HCT116 (cell line): ENCODE data around the gene NHERF2. TPM values are rescaled to one million over a fixed set of nuclear protein-coding genes. Genes with fewer than 3 reads are reported as not detected.
A peak's percentile ranks its signal among the peaks of the same experiment; 100 is the strongest.

Experiments used
- ATAC-seq: fragments of 200-7000 bp; cut with Tn5 transposase; 2 replicates; pipeline ENCODE4 v1.9.1; 2020; ENCODE audit warnings: mild to moderate bottlenecking, moderate library complexity
- BruUV-seq: library from RNA; stranded (reverse); fragments of 400-500 nt; replicated peaks from 2 replicates; lab custom pipeline; 2021; lab: Mats Ljungman, UMichigan
- CTCF ChIA-PET: fragments of 300-600 bp; sonication (Branson Sonifier 250); formaldehyde crosslinking; loops from one replicate; lab custom pipeline; 2021; ENCODE audit warnings: antibody characterized with exemption; lab: Charles Lee
- POLR2A ChIA-PET: fragments of 300-600, 350-600 bp; sonication (Branson Sonifier 250); formaldehyde crosslinking; loops from one replicate; lab custom pipeline; 2021; ENCODE audit warnings: antibody characterized with exemption; lab: Charles Lee
- RAD21 ChIA-PET, 2 experiments: fragments of 300-600 bp; sonication (Branson Sonifier 250); formaldehyde crosslinking; loops; one replicate each; lab custom pipeline; 2023; ENCODE audit warnings: low total read pairs in 2 of 2; ENCODE audit not compliant: uncharacterized antibody in 2 of 2, unreplicated experiment in 2 of 2, low non-redundant PET in 1 of 2; lab: Charles Lee
- DNase-seq: peaks from one replicate; pipeline ENCODE4 v3.0.0-alpha.2; 2010; ENCODE audit warnings: low read depth, low spot score
- H2AFZ ChIP-seq: fragments of 200-600 bp; shearing (Covaris generic), sonication (generic); 2 replicates; pipeline ENCODE4 v1.6.1; 2017; ENCODE audit warnings: low read depth, mixed run types, mixed read lengths, antibody characterized with exemption, low read length; ENCODE audit not compliant: poor library complexity, severe bottlenecking
- H3K27ac ChIP-seq: 2 replicates; pipeline ENCODE4 v1.5.1; 2012; ENCODE audit warnings: low read depth, low read length
- H3K27me3 ChIP-seq: fragments of 200-600 bp; sonication (generic); 2 replicates; pipeline ENCODE4 v1.6.1; 2016; ENCODE audit warnings: mixed run types, low read length, mixed read lengths; ENCODE audit not compliant: insufficient read depth
- H3K36me3 ChIP-seq, 2 experiments: fragments of 200-500 bp in 1 of 2; fragments of 200-600 bp in 1 of 2; sonication (Bioruptor generic) in 1 of 2; sonication (generic) in 1 of 2; 2 replicates each; pipeline versions ENCODE4 v1.5.1 to v1.6.1; 2014 to 2016; ENCODE audit warnings: low read length in 2 of 2, inconsistent platforms in 1 of 2, mixed read lengths in 1 of 2, mixed run types in 1 of 2; ENCODE audit not compliant: insufficient read depth in 2 of 2, control insufficient read depth in 1 of 2
- H3K4me1 ChIP-seq, 2 experiments: fragments of 200-600 bp in 1 of 2; sonication (generic) in 1 of 2; 2 replicates each; pipeline versions ENCODE4 v1.5.1 to v1.6.1; 2012 to 2017; ENCODE audit warnings: low read length in 2 of 2, inconsistent platforms in 1 of 2, mild to moderate bottlenecking in 1 of 2, mixed read lengths in 1 of 2, mixed run types in 1 of 2, moderate library complexity in 1 of 2; ENCODE audit not compliant: insufficient read depth in 2 of 2, control insufficient read depth in 1 of 2
- H3K4me2 ChIP-seq: fragments of 200-600 bp; sonication (generic); 2 replicates; pipeline ENCODE4 v1.6.1; 2017; ENCODE audit warnings: mixed run types, low read length, mixed read lengths
- H3K4me3 ChIP-seq, 2 experiments: fragments of 200-600 bp in 1 of 2; sonication (generic) in 1 of 2; replicated peaks in 1 of 2; 2 replicates each; pipeline ENCODE4 v1.5.1; 2011 to 2016; ENCODE audit warnings: low read length in 2 of 2, control low read depth in 1 of 2, low read depth in 1 of 2, mild to moderate bottlenecking in 1 of 2, mixed read lengths in 1 of 2, mixed run types in 1 of 2
- H3K79me2 ChIP-seq: fragments of 200-600 bp; sonication (generic); 2 replicates; pipeline ENCODE4 v1.6.1; 2017; ENCODE audit warnings: mild to moderate bottlenecking, mixed run types, low read length, moderate library complexity, mixed read lengths; ENCODE audit not compliant: insufficient read depth
- H3K9ac ChIP-seq: fragments of 200-600 bp; sonication (generic); 2 replicates; pipeline ENCODE4 v1.6.1; 2016; ENCODE audit warnings: low read length, mixed read lengths
- H3K9me2 ChIP-seq: fragments of 200-600 bp; sonication (generic), shearing (Covaris generic); 2 replicates; pipeline ENCODE4 v1.6.1; 2017; ENCODE audit warnings: mixed run types, mild to moderate bottlenecking, moderate library complexity; ENCODE audit not compliant: insufficient read depth
- H3K9me3 ChIP-seq, 2 experiments: fragments of 200-500 bp in 1 of 2; fragments of 200-600 bp in 1 of 2; sonication (Bioruptor generic) in 1 of 2; sonication (generic) in 1 of 2; 2 replicates each; pipeline ENCODE4 v1.6.1; 2014 to 2017; ENCODE audit warnings: low read length in 2 of 2, mixed read lengths in 2 of 2, inconsistent platforms in 1 of 2, low read depth in 1 of 2, mild to moderate bottlenecking in 1 of 2, mixed run types in 1 of 2, moderate library complexity in 1 of 2; ENCODE audit not compliant: control insufficient read depth in 1 of 2, insufficient read depth in 1 of 2
- H4K20me1 ChIP-seq: fragments of 200-600 bp; sonication (generic), shearing (Covaris generic); 2 replicates; pipeline ENCODE4 v1.6.1; 2017; ENCODE audit warnings: mixed run types, mild to moderate bottlenecking, moderate library complexity; ENCODE audit not compliant: insufficient read depth
- ATF3 ChIP-seq: IDR thresholded peaks from 2 replicates; pipeline ENCODE4 v1.6.1; 2012
- CEBPB ChIP-seq: IDR thresholded peaks from 2 replicates; pipeline ENCODE4 v1.6.1; 2012; ENCODE audit warnings: low read depth
- CTCF ChIP-seq, 3 experiments: fragments of 200-600 bp in 1 of 3; sonication (generic) in 1 of 3; IDR thresholded peaks in 2 of 3; conservative IDR thresholded peaks in 1 of 3; 2 replicates each; pipeline ENCODE4 v1.5.1; 2012 to 2017; ENCODE audit warnings: low read depth in 2 of 3, low read length in 2 of 3, antibody characterized with exemption in 1 of 3, borderline replicate concordance in 1 of 3, control low read depth in 1 of 3, mild to moderate bottlenecking in 1 of 3, mixed read lengths in 1 of 3, mixed run types in 1 of 3, moderate library complexity in 1 of 3; ENCODE audit not compliant: insufficient read depth in 1 of 3
- EGR1 ChIP-seq: IDR thresholded peaks from 2 replicates; pipeline ENCODE4 v1.6.1; 2012; ENCODE audit warnings: low read depth
- ELF1 ChIP-seq: IDR thresholded peaks from 2 replicates; pipeline ENCODE4 v1.6.1; 2012; ENCODE audit warnings: low read depth, borderline replicate concordance
- EZH2 ChIP-seq: fragments of 200-600 bp; sonication (generic); IDR thresholded peaks from 2 replicates; pipeline ENCODE4 v1.6.1; 2017; ENCODE audit warnings: antibody characterized with exemption, mixed run types
- EZH2phosphoT487 ChIP-seq: fragments of 200-600 bp; IDR thresholded peaks from 2 replicates; pipeline ENCODE4 v1.6.1; 2018; ENCODE audit warnings: antibody characterized with exemption, borderline replicate concordance
- FOSL1 ChIP-seq: IDR thresholded peaks from 2 replicates; pipeline ENCODE4 v1.6.1; 2012; ENCODE audit warnings: low read depth
- MAX ChIP-seq: IDR thresholded peaks from 2 replicates; pipeline ENCODE4 v1.6.1; 2012
- POLR2A ChIP-seq: IDR thresholded peaks from 2 replicates; pipeline ENCODE4 v1.7.0; 2011; ENCODE audit warnings: borderline replicate concordance; ENCODE audit not compliant: insufficient read depth, insufficient read length; ENCODE audit errors: extremely low read depth
- POLR2AphosphoS5 ChIP-seq: IDR thresholded peaks from 2 replicates; pipeline ENCODE4 v1.6.1; 2011; ENCODE audit warnings: mild to moderate bottlenecking, low read depth, low read length, moderate library complexity
- SP1 ChIP-seq: IDR thresholded peaks from 2 replicates; pipeline ENCODE4 v1.6.1; 2012; ENCODE audit warnings: low read depth
- SRF ChIP-seq: IDR thresholded peaks from 2 replicates; pipeline ENCODE4 v1.6.1; 2012; ENCODE audit warnings: low read depth
- TCF7L2 ChIP-seq: IDR thresholded peaks from 2 replicates; pipeline ENCODE4 v1.7.0; 2011; ENCODE audit warnings: borderline replicate concordance, inconsistent platforms; ENCODE audit not compliant: insufficient read depth, insufficient read length; ENCODE audit errors: extremely low read depth
- YY1 ChIP-seq: IDR thresholded peaks from 2 replicates; pipeline ENCODE4 v1.6.1; 2011; ENCODE audit warnings: low read length, low read depth, moderate library complexity, mild to moderate bottlenecking; ENCODE audit not compliant: insufficient replicate concordance; ENCODE audit errors: extremely low read depth
- ZBTB33 ChIP-seq: IDR thresholded peaks from 2 replicates; pipeline ENCODE4 v1.6.1; 2011; ENCODE audit warnings: mild to moderate bottlenecking, low read length, moderate library complexity; ENCODE audit not compliant: insufficient replicate concordance; ENCODE audit errors: extremely low read depth
- ZFX ChIP-seq: fragments of 450-650 bp; IDR thresholded peaks from 2 replicates; pipeline ENCODE4 v1.6.1; 2017
- ZNF274 ChIP-seq: fragments of 200-500 bp; sonication (Bioruptor generic); IDR thresholded peaks from 2 replicates; pipeline ENCODE4 v1.6.1; 2014; ENCODE audit warnings: mild to moderate bottlenecking, low read depth, low read length, inconsistent platforms
- intact Hi-C: fragments of 100-400 bp; cut with micrococcal nuclease; formaldehyde crosslinking; loops from 2 replicates; pipeline ENCODE4 v1.10.0; 2022
- total RNA-seq: library from RNA; stranded (reverse); gene quantifications from one replicate; pipeline ENCODE4 v1.2.1, GENCODE V29; 2021; ENCODE audit not compliant: unreplicated experiment

NHERF2 gene
- total RNA-seq, 1 experiment from 2014 or later, result 58.4 TPM

GRCh38 chr16:1993731-1994131, 33.0 kb upstream of the NHERF2 start:
- H3K4me2 ChIP-seq, result no peak overlapping the region

More at GRCh38 chr16:1993731-1994131, 33.0 kb upstream of the NHERF2 start:
- DNase-seq, result no peak
- Histone ChIP-seq H2AFZ (no peak overlapping the region), H4K20me1 (no peaks in the 10 kb centered on the region), H3K27me3 (no peaks in the 10 kb centered on the region), H3K9me3 (no peaks in the 10 kb centered on the region), H3K36me3 (peaks cover 2 to 15% of the 10 kb centered on the region in 2 experiments; a peak in 3 of 4 replicates), H3K9ac (no peak overlapping the region), H3K27ac (0 out of 2 replicates have a peak overlapping the region, but pooled peaks have one; percentile 2), H3K4me3 (no peak overlapping the region), H3K79me2 (no peaks in the 10 kb centered on the region), H3K9me2 (no peaks in the 10 kb centered on the region), H3K4me1 (peaks cover 11 to 34% of the 10 kb centered on the region in 2 experiments; a peak in 3 of 4 replicates)
- CTCF ChIA-PET, result no interaction called here
- BruUV-seq, result no TSS peak
- intact Hi-C loops, result no loop called here
- RAD21 ChIA-PET, result no interaction called here
- ATAC-seq, result no peak
- TF ChIP-seq CEBPB (no peak), SP1 (no peak), ZBTB33 (no peak), YY1 (no peak), TCF7L2 (no peak), CTCF (IDR thresholded peaks at IDR 0.05 in 2 of 3, conservative IDR thresholded peaks at IDR 0.05 in 1 of 3; ENCODE audit: borderline replicate concordance in 1 of 3, insufficient read depth in 1 of 3, low read depth in 2 of 3, low read length in 2 of 3) (no peak), POLR2AphosphoS5 (no peak), ZFX (no peak), EZH2phosphoT487 (no peak), FOSL1 (no peak), EZH2 (no peak), ELF1 (no peak), MAX (no peak), SRF (no peak), ATF3 (no peak), ZNF274 (no peak), POLR2A (no peak), EGR1 (no peak)
- POLR2A ChIA-PET, result interaction anchor here (1.4 kb wide), 1 partner anchor 162 kb away, joined by 5 read pairs; the partner anchor contains the start of gene TRAF7
